SK-N-SH treated with all-trans-retinoic acid at 6 μM for 48 hours (cell line): ENCODE results near the gene DNER.

ENCODE experiments used
- ATAC-seq: fragments of 200-7000 bp; cut with Tn5 transposase; 3 replicates; pipeline ENCODE4 v1.9.1; 2020; ENCODE audit warnings: mild to moderate bottlenecking, moderate library complexity
- ARNTL ChIP-seq: fragments of 450-650 bp; formaldehyde crosslinking; IDR thresholded peaks from 2 replicates; pipeline ENCODE4 v1.5.0; 2020; ENCODE audit warnings: low read depth, mild to moderate bottlenecking, moderate library complexity, borderline replicate concordance
- BACH2 ChIP-seq: fragments of 250-450 bp; sonication (Bioruptor Pico); IDR thresholded peaks from 2 replicates; pipeline ENCODE4 v1.9.0; 2021; ENCODE audit warnings: mild to moderate bottlenecking, borderline replicate concordance
- CREB5 ChIP-seq: fragments of 250-450 bp; sonication (Bioruptor Pico); IDR thresholded peaks from 2 replicates; pipeline ENCODE4 v1.5.1; 2020; ENCODE audit warnings: low read depth, mild to moderate bottlenecking, moderate library complexity
- CSDC2 ChIP-seq: fragments of 250-450 bp; sonication (Bioruptor Pico); IDR thresholded peaks from 2 replicates; pipeline ENCODE4 v1.5.0; 2020; ENCODE audit warnings: mild to moderate bottlenecking, moderate library complexity
- CSRNP3 ChIP-seq: fragments of 250-450 bp; sonication (Bioruptor Pico); IDR thresholded peaks from 2 replicates; pipeline ENCODE4 v1.5.1; 2021; ENCODE audit warnings: mild to moderate bottlenecking, moderate library complexity
- ESRRG ChIP-seq: fragments of 250-450 bp; sonication (Bioruptor Pico); IDR thresholded peaks from 2 replicates; pipeline ENCODE4 v1.6.1; 2021; ENCODE audit warnings: mild to moderate bottlenecking
- GLIS3 ChIP-seq: fragments of 250-450 bp; sonication (Bioruptor Pico); IDR thresholded peaks from 2 replicates; pipeline ENCODE4 v1.5.0; 2020; ENCODE audit warnings: mild to moderate bottlenecking, moderate library complexity
- ISL1 ChIP-seq: fragments of 250-450 bp; sonication (Bioruptor Pico); IDR thresholded peaks from 2 replicates; pipeline ENCODE4 v2.1.2; 2022; ENCODE audit warnings: mild to moderate bottlenecking, moderate library complexity
- PATZ1 ChIP-seq: fragments of 250-450 bp; sonication (Bioruptor Pico); IDR thresholded peaks from 2 replicates; pipeline ENCODE4 v1.8.0; 2020; ENCODE audit warnings: mild to moderate bottlenecking, moderate library complexity, borderline replicate concordance
- POU6F1 ChIP-seq: fragments of 250-450 bp; sonication (Bioruptor Pico); IDR thresholded peaks from 2 replicates; pipeline ENCODE4 v1.8.0; 2021; ENCODE audit warnings: low read depth, mild to moderate bottlenecking, moderate library complexity, borderline replicate concordance
- PPARA ChIP-seq: fragments of 250-450 bp; sonication (Bioruptor Pico); IDR thresholded peaks from 2 replicates; pipeline ENCODE4 v1.5.0; 2020; ENCODE audit warnings: mild to moderate bottlenecking, borderline replicate concordance
- RARB ChIP-seq: fragments of 250-450 bp; sonication (Bioruptor Pico); IDR thresholded peaks from 2 replicates; pipeline ENCODE4 v1.8.0; 2021; ENCODE audit warnings: mild to moderate bottlenecking, moderate library complexity
- SNAI2 ChIP-seq: fragments of 250-450 bp; sonication (Bioruptor Pico); IDR thresholded peaks from 2 replicates; pipeline ENCODE4 v1.5.0; 2020; ENCODE audit warnings: mild to moderate bottlenecking, moderate library complexity
- TCF4 ChIP-seq: fragments of 250-450 bp; sonication (Bioruptor Pico); IDR thresholded peaks from 2 replicates; pipeline ENCODE4 v1.8.0; 2021; ENCODE audit warnings: mild to moderate bottlenecking, moderate library complexity, borderline replicate concordance
- TOX ChIP-seq: fragments of 250-450 bp; sonication (Bioruptor Pico); IDR thresholded peaks from 2 replicates; pipeline ENCODE4 v1.8.0; 2021; ENCODE audit warnings: mild to moderate bottlenecking, moderate library complexity, borderline replicate concordance
- TSHZ2 ChIP-seq: fragments of 250-450 bp; sonication (Bioruptor Pico); IDR thresholded peaks from 2 replicates; pipeline ENCODE4 v1.5.0; 2020; ENCODE audit warnings: mild to moderate bottlenecking, moderate library complexity
- ZFP3 ChIP-seq: fragments of 250-450 bp; sonication (Bioruptor Pico); IDR thresholded peaks from 2 replicates; pipeline ENCODE4 v1.5.0; 2020; ENCODE audit warnings: mild to moderate bottlenecking, moderate library complexity
- ZFP30 ChIP-seq: fragments of 450-650 bp; formaldehyde crosslinking; IDR thresholded peaks from 2 replicates; pipeline ENCODE4 v1.5.0; 2022; ENCODE audit warnings: mild to moderate bottlenecking, moderate library complexity
- ZNF565 ChIP-seq: fragments of 450-650 bp; formaldehyde crosslinking; conservative IDR thresholded peaks from 2 replicates; pipeline ENCODE4 v1.5.0; 2020; ENCODE audit warnings: low read depth, mild to moderate bottlenecking, moderate library complexity
- ZNF70 ChIP-seq: fragments of 450-650 bp; formaldehyde crosslinking; IDR thresholded peaks from 2 replicates; pipeline ENCODE4 v1.5.0; 2020; ENCODE audit warnings: mild to moderate bottlenecking, moderate library complexity
- ZNF8 ChIP-seq: fragments of 450-650 bp; formaldehyde crosslinking; IDR thresholded peaks from 2 replicates; pipeline ENCODE4 v1.5.0; 2020; ENCODE audit warnings: mild to moderate bottlenecking, moderate library complexity

The DNER gene

GRCh38 chr2:229488232-229488631 is 226.1 kb downstream of the DNER start:
- no peak for ATAC-seq
- TF ChIP-seq TSHZ2 (CRISPR knock-in tag) (no peak), CREB5 (no peak), ZFP3 (CRISPR knock-in tag) (no peak), BACH2 (CRISPR knock-in tag) (no peak), ESRRG (CRISPR knock-in tag) (no peak), GLIS3 (no peak), ISL1 (CRISPR knock-in tag) (no peak), TOX (CRISPR knock-in tag) (no peak), PATZ1 (CRISPR knock-in tag) (no peak), ZFP30 (CRISPR knock-in tag) (no peak), SNAI2 (CRISPR knock-in tag) (no peak), ARNTL (CRISPR knock-in tag) (no peak), CSRNP3 (CRISPR knock-in tag) (no peak), CSDC2 (no peak), ZNF8 (CRISPR knock-in tag) (no peak), TCF4 (CRISPR knock-in tag) (no peak), RARB (no peak), POU6F1 (CRISPR knock-in tag) (no peak)

- TF ChIP-seq ZFP30 (CRISPR knock-in tag) (no peak), ZNF8 (CRISPR knock-in tag) (no peak), TOX (CRISPR knock-in tag) (no peak), PPARA (no peak), ISL1 (CRISPR knock-in tag) (no peak), ZNF565 (CRISPR knock-in tag) (no peak), ZNF70 (CRISPR knock-in tag) (no peak), CSDC2 (no peak)
- TF ChIP-seq, all 23 proteins: peak for 0
- ATAC-seq: no peak
Measured at GRCh38 chr2:229486673-229487072, 227.7 kb downstream of the DNER start.

GRCh38 chr2:229485857-229486256 is 228.5 kb downstream of the DNER start:
- TF ChIP-seq ZFP3 (CRISPR knock-in tag) (no peak), PATZ1 (CRISPR knock-in tag) (no peak), TCF4 (CRISPR knock-in tag) (no peak), CSRNP3 (CRISPR knock-in tag) (no peak), POU6F1 (CRISPR knock-in tag) (no peak), ESRRG (CRISPR knock-in tag) (no peak), ZFP30 (CRISPR knock-in tag) (no peak), TOX (CRISPR knock-in tag) (no peak), ISL1 (CRISPR knock-in tag) (no peak), SNAI2 (CRISPR knock-in tag) (no peak)
- no peak for ATAC-seq
